NCI-H187 treated with DMSO at 0.1 percent for 48 hours (cell line): ENCODE results near the gene HABP2.

Experiments
- DNase-seq: peaks from one replicate; lab custom pipeline; 2025; lab: John Stamatoyannopoulos, UW

HABP2 gene

GRCh38 chr10:113631684-113632367 lies 79.0 kb downstream of the HABP2 start:
- no peak for DNase-seq
